WTC11 (cell line): ENCODE results near the gene EDAR.

ENCODE experiments used
- ELF4 ChIP-seq: sonication (generic); formaldehyde crosslinking; IDR thresholded peaks from 2 replicates; pipeline ENCODE4 v1.8.1; 2022; ENCODE audit warnings: low read depth, mild to moderate bottlenecking, moderate library complexity, missing genetic modification reagents
- NFYB ChIP-seq: sonication (generic); formaldehyde crosslinking; conservative IDR thresholded peaks from 2 replicates; pipeline ENCODE4 v1.8.0; 2022; ENCODE audit warnings: low read depth, missing genetic modification reagents
- ZNF416 ChIP-seq: fragments of 250-450 bp; sonication (Bioruptor Pico); IDR thresholded peaks from 2 replicates; pipeline ENCODE4 v1.9.0; 2021; ENCODE audit warnings: mild to moderate bottlenecking, inconsistent platforms
- TF ChIP-seq, protein P1 (sequence below): sonication (generic); formaldehyde crosslinking; IDR thresholded peaks from 2 replicates; pipeline ENCODE4 v1.8.1; 2023; ENCODE audit warnings: mild to moderate bottlenecking, missing genetic modification reagents, moderate library complexity
- TF ChIP-seq, protein P2 (sequence below): fragments of 250-450 bp; sonication (Bioruptor Pico); IDR thresholded peaks from 2 replicates; pipeline ENCODE4 v1.9.0; 2021; ENCODE audit warnings: mild to moderate bottlenecking
- TF ChIP-seq, protein P3 (sequence below): fragments of 200-600 bp; IDR thresholded peaks from 2 replicates; pipeline ENCODE4 v1.8.0; 2022; ENCODE audit warnings: antibody characterized with exemption
- TF ChIP-seq, protein P4 (sequence below): sonication (generic); formaldehyde crosslinking; conservative IDR thresholded peaks from 2 replicates; pipeline ENCODE4 v1.8.1; 2022; ENCODE audit warnings: mild to moderate bottlenecking, missing genetic modification reagents
- TF ChIP-seq, protein P5 (sequence below): sonication (generic); formaldehyde crosslinking; IDR thresholded peaks from 2 replicates; pipeline ENCODE4 v1.8.1; 2022; ENCODE audit warnings: mild to moderate bottlenecking, moderate library complexity, missing genetic modification reagents
- TF ChIP-seq, protein P6 (sequence below): sonication (generic); formaldehyde crosslinking; IDR thresholded peaks from 2 replicates; pipeline ENCODE4 v1.8.1; 2023; ENCODE audit warnings: mild to moderate bottlenecking, moderate library complexity, missing genetic modification reagents

DNA sequence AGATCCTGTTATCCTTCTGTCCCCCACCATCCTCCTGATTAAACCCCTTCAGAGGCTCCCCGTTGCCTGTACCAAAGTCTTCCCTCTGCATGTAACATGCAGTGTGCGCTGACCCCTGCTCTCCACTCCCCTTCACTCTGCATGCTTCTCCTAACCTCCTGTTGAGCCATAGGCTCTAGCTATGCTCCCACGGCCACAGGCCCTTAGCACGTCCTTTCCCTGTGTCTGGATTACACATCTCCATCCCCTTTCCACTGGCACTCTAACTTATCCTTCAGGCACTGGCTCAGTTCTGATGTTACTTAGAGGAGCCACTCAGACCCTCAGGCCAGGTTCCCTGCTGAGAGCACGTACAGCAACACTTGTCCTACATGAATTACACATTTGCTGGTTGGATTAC lies 29.4 kb upstream of the EDAR start:
- TF ChIP-seq, protein P1, sequence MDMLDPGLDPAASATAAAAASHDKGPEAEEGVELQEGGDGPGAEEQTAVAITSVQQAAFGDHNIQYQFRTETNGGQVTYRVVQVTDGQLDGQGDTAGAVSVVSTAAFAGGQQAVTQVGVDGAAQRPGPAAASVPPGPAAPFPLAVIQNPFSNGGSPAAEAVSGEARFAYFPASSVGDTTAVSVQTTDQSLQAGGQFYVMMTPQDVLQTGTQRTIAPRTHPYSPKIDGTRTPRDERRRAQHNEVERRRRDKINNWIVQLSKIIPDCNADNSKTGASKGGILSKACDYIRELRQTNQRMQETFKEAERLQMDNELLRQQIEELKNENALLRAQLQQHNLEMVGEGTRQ (CRISPR knock-in tag): no peak
- TF ChIP-seq ZNF416 (CRISPR knock-in tag) (no peak), ELF4 (CRISPR knock-in tag) (no peak), NFYB (CRISPR knock-in tag) (no peak)
- TF ChIP-seq, protein P2, sequence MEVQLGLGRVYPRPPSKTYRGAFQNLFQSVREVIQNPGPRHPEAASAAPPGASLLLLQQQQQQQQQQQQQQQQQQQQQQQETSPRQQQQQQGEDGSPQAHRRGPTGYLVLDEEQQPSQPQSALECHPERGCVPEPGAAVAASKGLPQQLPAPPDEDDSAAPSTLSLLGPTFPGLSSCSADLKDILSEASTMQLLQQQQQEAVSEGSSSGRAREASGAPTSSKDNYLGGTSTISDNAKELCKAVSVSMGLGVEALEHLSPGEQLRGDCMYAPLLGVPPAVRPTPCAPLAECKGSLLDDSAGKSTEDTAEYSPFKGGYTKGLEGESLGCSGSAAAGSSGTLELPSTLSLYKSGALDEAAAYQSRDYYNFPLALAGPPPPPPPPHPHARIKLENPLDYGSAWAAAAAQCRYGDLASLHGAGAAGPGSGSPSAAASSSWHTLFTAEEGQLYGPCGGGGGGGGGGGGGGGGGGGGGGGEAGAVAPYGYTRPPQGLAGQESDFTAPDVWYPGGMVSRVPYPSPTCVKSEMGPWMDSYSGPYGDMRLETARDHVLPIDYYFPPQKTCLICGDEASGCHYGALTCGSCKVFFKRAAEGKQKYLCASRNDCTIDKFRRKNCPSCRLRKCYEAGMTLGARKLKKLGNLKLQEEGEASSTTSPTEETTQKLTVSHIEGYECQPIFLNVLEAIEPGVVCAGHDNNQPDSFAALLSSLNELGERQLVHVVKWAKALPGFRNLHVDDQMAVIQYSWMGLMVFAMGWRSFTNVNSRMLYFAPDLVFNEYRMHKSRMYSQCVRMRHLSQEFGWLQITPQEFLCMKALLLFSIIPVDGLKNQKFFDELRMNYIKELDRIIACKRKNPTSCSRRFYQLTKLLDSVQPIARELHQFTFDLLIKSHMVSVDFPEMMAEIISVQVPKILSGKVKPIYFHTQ (CRISPR knock-in tag): no peak
- TF ChIP-seq, protein P3, sequence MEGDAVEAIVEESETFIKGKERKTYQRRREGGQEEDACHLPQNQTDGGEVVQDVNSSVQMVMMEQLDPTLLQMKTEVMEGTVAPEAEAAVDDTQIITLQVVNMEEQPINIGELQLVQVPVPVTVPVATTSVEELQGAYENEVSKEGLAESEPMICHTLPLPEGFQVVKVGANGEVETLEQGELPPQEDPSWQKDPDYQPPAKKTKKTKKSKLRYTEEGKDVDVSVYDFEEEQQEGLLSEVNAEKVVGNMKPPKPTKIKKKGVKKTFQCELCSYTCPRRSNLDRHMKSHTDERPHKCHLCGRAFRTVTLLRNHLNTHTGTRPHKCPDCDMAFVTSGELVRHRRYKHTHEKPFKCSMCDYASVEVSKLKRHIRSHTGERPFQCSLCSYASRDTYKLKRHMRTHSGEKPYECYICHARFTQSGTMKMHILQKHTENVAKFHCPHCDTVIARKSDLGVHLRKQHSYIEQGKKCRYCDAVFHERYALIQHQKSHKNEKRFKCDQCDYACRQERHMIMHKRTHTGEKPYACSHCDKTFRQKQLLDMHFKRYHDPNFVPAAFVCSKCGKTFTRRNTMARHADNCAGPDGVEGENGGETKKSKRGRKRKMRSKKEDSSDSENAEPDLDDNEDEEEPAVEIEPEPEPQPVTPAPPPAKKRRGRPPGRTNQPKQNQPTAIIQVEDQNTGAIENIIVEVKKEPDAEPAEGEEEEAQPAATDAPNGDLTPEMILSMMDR: no peak
- TF ChIP-seq, protein P4, sequence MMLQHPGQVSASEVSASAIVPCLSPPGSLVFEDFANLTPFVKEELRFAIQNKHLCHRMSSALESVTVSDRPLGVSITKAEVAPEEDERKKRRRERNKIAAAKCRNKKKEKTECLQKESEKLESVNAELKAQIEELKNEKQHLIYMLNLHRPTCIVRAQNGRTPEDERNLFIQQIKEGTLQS (CRISPR knock-in tag): no peak
- TF ChIP-seq, protein P5, sequence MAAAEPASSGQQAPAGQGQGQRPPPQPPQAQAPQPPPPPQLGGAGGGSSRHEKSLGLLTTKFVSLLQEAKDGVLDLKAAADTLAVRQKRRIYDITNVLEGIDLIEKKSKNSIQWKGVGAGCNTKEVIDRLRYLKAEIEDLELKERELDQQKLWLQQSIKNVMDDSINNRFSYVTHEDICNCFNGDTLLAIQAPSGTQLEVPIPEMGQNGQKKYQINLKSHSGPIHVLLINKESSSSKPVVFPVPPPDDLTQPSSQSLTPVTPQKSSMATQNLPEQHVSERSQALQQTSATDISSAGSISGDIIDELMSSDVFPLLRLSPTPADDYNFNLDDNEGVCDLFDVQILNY (CRISPR knock-in tag): no peak
- TF ChIP-seq, protein P6, sequence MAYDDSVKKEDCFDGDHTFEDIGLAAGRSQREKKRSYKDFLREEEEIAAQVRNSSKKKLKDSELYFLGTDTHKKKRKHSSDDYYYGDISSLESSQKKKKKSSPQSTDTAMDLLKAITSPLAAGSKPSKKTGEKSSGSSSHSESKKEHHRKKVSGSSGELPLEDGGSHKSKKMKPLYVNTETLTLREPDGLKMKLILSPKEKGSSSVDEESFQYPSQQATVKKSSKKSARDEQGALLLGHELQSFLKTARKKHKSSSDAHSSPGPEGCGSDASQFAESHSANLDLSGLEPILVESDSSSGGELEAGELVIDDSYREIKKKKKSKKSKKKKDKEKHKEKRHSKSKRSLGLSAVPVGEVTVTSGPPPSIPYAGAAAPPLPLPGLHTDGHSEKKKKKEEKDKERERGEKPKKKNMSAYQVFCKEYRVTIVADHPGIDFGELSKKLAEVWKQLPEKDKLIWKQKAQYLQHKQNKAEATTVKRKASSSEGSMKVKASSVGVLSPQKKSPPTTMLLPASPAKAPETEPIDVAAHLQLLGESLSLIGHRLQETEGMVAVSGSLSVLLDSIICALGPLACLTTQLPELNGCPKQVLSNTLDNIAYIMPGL (CRISPR knock-in tag): no peak
